Astrocyte (in vitro differentiated cells and primary cell): ENCODE data around the gene JAML. TPM values are rescaled to one million over a fixed set of nuclear protein-coding genes. Genes with fewer than 3 reads are reported as not detected.

Experiments used
- DNase-seq: peaks from one replicate; pipeline ENCODE4 v3.0.0-alpha.2; 2010; ENCODE audit warnings: low read depth
- FAIRE-seq: peaks from 2 replicates; lab custom pipeline; 2011; peaks lifted over from hg19 to GRCh38; lab: Jason Lieb, UNC
- H2AFZ ChIP-seq: 2 replicates; pipeline ENCODE4 v1.6.0; 2012; ENCODE audit warnings: low read depth, low read length, inconsistent platforms
- H3K27ac ChIP-seq: 2 replicates; pipeline ENCODE4 v1.5.1; 2011; ENCODE audit warnings: low read depth, low read length, inconsistent platforms
- H3K27me3 ChIP-seq: 2 replicates; pipeline ENCODE4 v1.6.0; 2011; ENCODE audit warnings: low read length, inconsistent platforms; ENCODE audit not compliant: insufficient read depth
- H3K36me3 ChIP-seq: 2 replicates; pipeline ENCODE4 v1.5.1; 2011; ENCODE audit warnings: low read length, inconsistent platforms; ENCODE audit not compliant: insufficient read depth
- H3K4me1 ChIP-seq: 2 replicates; pipeline ENCODE4 v1.5.1; 2011; ENCODE audit warnings: low read length, inconsistent platforms; ENCODE audit not compliant: insufficient read depth
- H3K4me2 ChIP-seq: 2 replicates; pipeline ENCODE4 v1.6.0; 2012; ENCODE audit warnings: low read length, inconsistent platforms
- H3K4me3 ChIP-seq: 2 replicates; pipeline ENCODE4 v1.5.1; 2011; ENCODE audit warnings: low read depth, mild to moderate bottlenecking, low read length, inconsistent platforms; ENCODE audit not compliant: insufficient read depth
- H3K79me2 ChIP-seq: 2 replicates; pipeline ENCODE4 v1.6.0; 2012; ENCODE audit warnings: mild to moderate bottlenecking, low read length, inconsistent platforms; ENCODE audit not compliant: insufficient read depth
- H3K9ac ChIP-seq: 2 replicates; pipeline ENCODE4 v1.6.0; 2012; ENCODE audit warnings: mild to moderate bottlenecking, low read length, inconsistent platforms
- H3K9me3 ChIP-seq: 2 replicates; pipeline ENCODE4 v1.5.1; 2012; ENCODE audit warnings: low read depth, mild to moderate bottlenecking, low read length, inconsistent platforms; ENCODE audit not compliant: insufficient read depth
- H4K20me1 ChIP-seq: 2 replicates; pipeline ENCODE4 v1.6.0; 2012; ENCODE audit warnings: low read length, inconsistent platforms; ENCODE audit not compliant: insufficient read depth
- H3K27ac Mint-ChIP-seq: one replicate; pipeline ENCODE4 v1.8.0; 2021; ENCODE audit warnings: mild to moderate bottlenecking, mixed read lengths; ENCODE audit not compliant: unreplicated experiment
- H3K27me3 Mint-ChIP-seq: one replicate; pipeline ENCODE4 v1.8.0; 2021; ENCODE audit warnings: low read depth, mixed read lengths; ENCODE audit not compliant: unreplicated experiment
- H3K36me3 Mint-ChIP-seq: one replicate; pipeline ENCODE4 v1.8.0; 2021; ENCODE audit warnings: low read depth, mixed read lengths; ENCODE audit not compliant: unreplicated experiment
- H3K4me1 Mint-ChIP-seq: one replicate; pipeline ENCODE4 v1.8.0; 2021; ENCODE audit warnings: low read depth, mixed read lengths; ENCODE audit not compliant: unreplicated experiment
- H3K4me3 Mint-ChIP-seq: one replicate; pipeline ENCODE4 v1.8.0; 2021; ENCODE audit warnings: mild to moderate bottlenecking, moderate library complexity, mixed read lengths; ENCODE audit not compliant: unreplicated experiment
- H3K9me3 Mint-ChIP-seq: one replicate; pipeline ENCODE4 v1.8.0; 2021; ENCODE audit warnings: mild to moderate bottlenecking, mixed read lengths; ENCODE audit not compliant: unreplicated experiment
- CTCF ChIP-seq: IDR thresholded peaks from 2 replicates; pipeline ENCODE4 v1.5.1; 2011; ENCODE audit warnings: low read depth, mild to moderate bottlenecking, inconsistent platforms, low read length, moderate library complexity; ENCODE audit not compliant: insufficient read depth
- EZH2 ChIP-seq: IDR thresholded peaks from 2 replicates; pipeline ENCODE4 v1.6.1; 2012; ENCODE audit warnings: mild to moderate bottlenecking, low read length, inconsistent platforms; ENCODE audit not compliant: insufficient read depth
- total RNA-seq: library from RNA; stranded (reverse); gene quantifications from 2 replicates; pipeline ENCODE4 v1.2.1, GENCODE V29; 2021

Gene JAML
- total RNA-seq, 1 donor from 2014 or later = not detected

GRCh38 chr11:118170882-118171268 lies 53.9 kb downstream of the JAML start:
- no peaks in the 10 kb centered on the region for H3K36me3 ChIP-seq
- no peaks in the 10 kb centered on the region for H3K9me3 Mint-ChIP-seq
- FAIRE-seq = no peak
- peaks cover 30% of the 10 kb centered on the region for H3K27me3 ChIP-seq
- no peaks in the 10 kb centered on the region for H3K4me1 ChIP-seq
- no peak overlapping the region for H3K27ac Mint-ChIP-seq
- H3K27me3 Mint-ChIP-seq = peaks cover 84% of the 10 kb centered on the region
- no peak overlapping the region for H3K4me3 Mint-ChIP-seq
- H4K20me1 ChIP-seq = no peaks in the 10 kb centered on the region
- no peak overlapping the region for H3K9ac ChIP-seq
- H3K9me3 ChIP-seq = no peaks in the 10 kb centered on the region
- no peak overlapping the region for H2AFZ ChIP-seq
- no peak overlapping the region for H3K27ac ChIP-seq
- no peak overlapping the region for H3K4me3 ChIP-seq
- no peak for TF ChIP-seq EZH2
- H3K4me2 ChIP-seq = no peak overlapping the region
- H3K79me2 ChIP-seq = no peaks in the 10 kb centered on the region
- no peak for DNase-seq
- no peaks in the 10 kb centered on the region for H3K36me3 Mint-ChIP-seq
- H3K4me1 Mint-ChIP-seq = peaks cover 12% of the 10 kb centered on the region

- Mint-ChIP-seq H3K9me3 (no peaks in the 10 kb centered on the region), H3K4me3 (no peak overlapping the region), H3K4me1 (peaks cover 6% of the 10 kb centered on the region), H3K27me3 (peaks cover 80% of the 10 kb centered on the region), H3K36me3 (no peaks in the 10 kb centered on the region), H3K27ac (no peak overlapping the region)
- Histone ChIP-seq H3K27ac (no peak overlapping the region), H4K20me1 (no peaks in the 10 kb centered on the region), H3K4me2 (no peak overlapping the region), H3K36me3 (no peaks in the 10 kb centered on the region), H3K4me3 (no peak overlapping the region), H3K79me2 (no peaks in the 10 kb centered on the region), H3K27me3 (peaks cover 28% of the 10 kb centered on the region), H3K9ac (no peak overlapping the region), H3K9me3 (no peaks in the 10 kb centered on the region), H3K4me1 (no peaks in the 10 kb centered on the region), H2AFZ (no peak overlapping the region)
- TF ChIP-seq CTCF (no peak), EZH2 (no peak)
- no peak for DNase-seq
- no peak for FAIRE-seq
Observed at GRCh38 chr11:118170231-118170630, 54.6 kb downstream of the JAML start.

- Histone ChIP-seq H3K9ac (no peak overlapping the region), H3K27ac (no peak overlapping the region), H3K4me2 (no peak overlapping the region), H3K9me3 (no peaks in the 10 kb centered on the region), H3K4me1 (no peaks in the 10 kb centered on the region), H3K36me3 (no peaks in the 10 kb centered on the region), H4K20me1 (no peaks in the 10 kb centered on the region), H3K27me3 (peaks cover 24% of the 10 kb centered on the region), H3K4me3 (no peak overlapping the region), H2AFZ (no peak overlapping the region), H3K79me2 (no peaks in the 10 kb centered on the region)
- FAIRE-seq (no peak), DNase-seq (no peak)
- H3K4me3 Mint-ChIP-seq = no peak overlapping the region
- H3K27me3 Mint-ChIP-seq = peaks cover 78% of the 10 kb centered on the region
- H3K36me3 Mint-ChIP-seq = no peaks in the 10 kb centered on the region
- TF ChIP-seq CTCF = no peak
- H3K4me1 Mint-ChIP-seq = no peaks in the 10 kb centered on the region
- H3K27ac Mint-ChIP-seq = no peak overlapping the region
- no peaks in the 10 kb centered on the region for H3K9me3 Mint-ChIP-seq
Observed at GRCh38 chr11:118169300-118170140, 55.3 kb downstream of the JAML start.
